HG03135 (cell line): Measurements from ENCODE around the gene DZIP1L.

Source experiments
- ATAC-seq: cut with Tn5 transposase; IDR thresholded peaks from one replicate; pipeline ENCODE4 v1.9.1; 2021; ENCODE audit warnings: mild to moderate bottlenecking, moderate library complexity; ENCODE audit not compliant: unreplicated experiment

DZIP1L gene

GRCh38 chr3:138038725-138039462 lies 76.5 kb downstream of the DZIP1L start:
- ATAC-seq, result no peak

DNA sequence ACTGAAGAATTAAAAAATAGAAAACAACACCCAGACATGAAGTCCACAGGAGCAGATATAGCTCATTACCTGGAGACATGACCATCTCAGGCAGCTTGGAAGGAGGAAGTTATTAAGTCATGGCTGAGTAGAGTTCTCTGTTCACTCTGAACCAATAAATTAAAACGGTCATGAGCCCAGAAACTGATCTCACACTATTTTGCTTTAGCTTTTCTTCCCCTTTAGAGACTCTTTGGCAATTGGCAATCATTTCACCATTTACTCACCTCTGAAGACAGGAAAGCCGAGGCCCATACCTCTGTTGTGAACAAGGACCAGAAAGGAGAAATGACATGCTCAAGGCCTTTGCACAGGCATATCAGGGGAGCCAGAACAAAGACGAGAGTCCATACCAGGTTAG lies 78.8 kb downstream of the DZIP1L start:
- ATAC-seq, result no peak

DNA sequence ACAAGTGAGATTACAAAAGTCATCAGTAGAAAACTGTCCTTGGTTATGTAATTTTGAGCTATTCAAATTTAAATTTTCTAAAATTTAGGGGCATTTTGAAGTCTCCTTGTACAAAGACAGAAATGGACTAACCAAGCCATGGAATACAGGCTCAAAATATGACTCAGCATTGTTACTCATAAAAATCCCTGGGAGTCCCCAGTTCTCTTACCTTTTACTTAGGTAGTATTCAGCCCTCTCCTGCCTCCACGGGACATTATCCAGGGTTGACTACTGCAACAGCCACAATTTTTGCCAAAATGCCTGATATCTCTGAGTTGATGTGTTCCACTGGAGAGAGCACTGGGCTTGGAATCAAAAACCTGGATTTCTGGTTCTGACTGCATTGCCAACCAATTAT lies 80.5 kb downstream of the DZIP1L start:
- ATAC-seq, result no peak

- ATAC-seq, result no peak
Measured at GRCh38 chr3:138033202-138033691, 82.2 kb downstream of the DZIP1L start.

GRCh38 chr3:138032567-138032966 lies 82.8 kb downstream of the DZIP1L start:
- ATAC-seq, result no peak

GRCh38 chr3:138031536-138031935 lies 83.9 kb downstream of the DZIP1L start:
- no peak for ATAC-seq

DNA sequence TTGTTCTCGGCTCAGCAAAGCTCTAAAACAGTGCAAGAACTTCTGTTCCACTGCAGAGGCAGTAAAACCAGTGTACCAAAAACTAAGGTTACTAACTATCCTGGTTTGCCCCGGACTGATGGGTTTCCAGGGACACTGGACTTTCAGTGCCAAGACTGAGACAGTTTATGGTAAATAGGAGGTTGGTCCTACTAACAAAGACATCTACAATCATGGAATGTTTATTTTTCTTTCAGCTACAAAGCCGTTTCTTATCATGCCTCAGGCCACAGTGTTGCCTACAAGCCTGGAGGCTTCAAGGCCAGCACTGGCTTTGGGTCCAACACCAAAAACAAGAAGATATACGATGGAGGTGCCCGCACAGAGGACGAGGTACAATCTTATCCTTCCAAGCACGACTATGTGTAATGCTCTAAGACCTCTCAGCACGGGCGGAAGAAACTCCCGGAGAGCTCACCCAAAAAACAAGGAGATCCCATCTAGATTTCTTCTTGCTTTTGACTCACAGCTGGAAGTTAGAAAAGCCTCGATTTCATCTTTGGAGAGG lies 84.6 kb downstream of the DZIP1L start:
- no peak for ATAC-seq

- ATAC-seq, result no peak
Measured at GRCh38 chr3:138027821-138028220, 87.6 kb downstream of the DZIP1L start.

DNA sequence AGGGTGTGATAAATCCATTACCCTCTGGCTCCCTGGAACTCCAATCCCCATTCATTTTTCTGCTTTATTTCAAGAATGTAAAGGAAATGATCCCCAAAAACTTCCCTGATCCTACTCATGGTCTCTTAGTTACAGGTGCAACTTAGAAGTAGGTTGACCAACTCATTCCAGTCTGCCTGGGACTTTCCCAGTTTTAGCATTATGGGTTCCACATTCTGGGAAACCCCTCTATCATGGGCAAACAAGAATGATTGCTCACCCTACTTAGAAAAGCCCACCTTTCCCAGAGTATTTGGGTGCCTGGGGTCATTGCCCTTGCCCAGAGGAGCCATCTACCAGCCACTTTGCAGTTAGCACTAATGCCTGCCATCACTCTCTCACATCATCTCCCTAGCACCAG lies 89.9 kb downstream of the DZIP1L start:
- ATAC-seq, result no peak

GRCh38 chr3:138023754-138024153 lies 91.7 kb downstream of the DZIP1L start:
- ATAC-seq, result no peak

DNA sequence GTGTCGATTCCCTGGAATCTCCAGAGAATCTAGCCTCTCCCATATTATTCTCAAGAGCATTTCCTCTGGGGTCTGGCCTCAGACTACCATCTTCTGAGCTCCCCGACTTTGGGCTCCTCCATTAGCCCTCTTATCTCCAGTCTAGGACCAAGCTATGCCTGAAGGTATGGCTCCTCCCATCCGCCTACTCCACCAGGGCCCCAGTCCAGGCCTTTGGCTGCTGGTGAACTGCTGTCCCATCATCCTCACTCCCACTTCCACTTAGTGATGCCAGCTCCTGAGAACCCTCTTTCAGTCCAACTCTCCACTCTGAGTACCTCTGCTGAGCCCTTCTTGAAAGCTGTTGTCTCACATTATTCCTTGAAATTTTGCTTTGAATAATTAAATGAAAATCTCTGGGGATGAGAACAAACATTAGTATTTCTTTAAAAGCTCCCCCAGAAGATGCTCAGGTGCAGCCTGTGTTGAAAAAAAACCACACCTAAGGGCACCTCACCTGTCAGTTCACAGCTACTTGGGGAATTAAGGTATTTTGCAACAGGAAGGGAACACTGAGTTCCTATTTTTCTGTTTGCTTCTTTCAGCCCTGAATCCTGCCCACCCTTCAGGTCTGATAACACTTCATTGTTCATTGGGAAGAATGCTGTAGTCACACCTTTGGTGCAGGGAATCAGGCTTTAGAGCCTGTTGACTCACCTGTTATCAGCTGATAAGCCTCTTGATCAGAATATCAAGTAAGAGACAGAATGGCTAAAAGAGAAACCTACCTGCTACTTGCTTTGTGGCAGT lies 95.9 kb downstream of the DZIP1L start:
- no peak for ATAC-seq

DNA sequence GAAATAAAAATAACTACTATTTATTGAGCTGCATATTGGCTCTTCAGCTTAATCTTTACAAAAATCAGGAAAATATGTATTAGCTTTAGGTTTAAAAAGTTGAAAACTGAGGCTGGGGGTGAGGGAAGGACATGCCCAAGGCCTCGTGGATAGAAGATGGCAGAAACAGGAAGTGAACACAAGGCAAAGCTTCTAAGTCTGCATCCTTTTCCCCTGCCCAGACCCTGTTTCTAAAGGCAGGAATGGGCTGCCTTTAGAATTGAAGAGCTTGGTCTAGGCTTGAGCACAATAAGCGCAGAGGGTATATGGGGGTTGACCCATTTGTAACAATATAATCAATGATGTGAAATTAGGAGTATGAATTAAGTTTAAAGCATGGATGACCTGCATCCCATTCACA lies 99.3 kb downstream of the DZIP1L start:
- ATAC-seq, result no peak

GRCh38 chr3:138012526-138012925 lies 102.9 kb downstream of the DZIP1L start:
- ATAC-seq, result no peak
